ENCODE data around the gene FGFR2.

FGFR2 gene

DNA sequence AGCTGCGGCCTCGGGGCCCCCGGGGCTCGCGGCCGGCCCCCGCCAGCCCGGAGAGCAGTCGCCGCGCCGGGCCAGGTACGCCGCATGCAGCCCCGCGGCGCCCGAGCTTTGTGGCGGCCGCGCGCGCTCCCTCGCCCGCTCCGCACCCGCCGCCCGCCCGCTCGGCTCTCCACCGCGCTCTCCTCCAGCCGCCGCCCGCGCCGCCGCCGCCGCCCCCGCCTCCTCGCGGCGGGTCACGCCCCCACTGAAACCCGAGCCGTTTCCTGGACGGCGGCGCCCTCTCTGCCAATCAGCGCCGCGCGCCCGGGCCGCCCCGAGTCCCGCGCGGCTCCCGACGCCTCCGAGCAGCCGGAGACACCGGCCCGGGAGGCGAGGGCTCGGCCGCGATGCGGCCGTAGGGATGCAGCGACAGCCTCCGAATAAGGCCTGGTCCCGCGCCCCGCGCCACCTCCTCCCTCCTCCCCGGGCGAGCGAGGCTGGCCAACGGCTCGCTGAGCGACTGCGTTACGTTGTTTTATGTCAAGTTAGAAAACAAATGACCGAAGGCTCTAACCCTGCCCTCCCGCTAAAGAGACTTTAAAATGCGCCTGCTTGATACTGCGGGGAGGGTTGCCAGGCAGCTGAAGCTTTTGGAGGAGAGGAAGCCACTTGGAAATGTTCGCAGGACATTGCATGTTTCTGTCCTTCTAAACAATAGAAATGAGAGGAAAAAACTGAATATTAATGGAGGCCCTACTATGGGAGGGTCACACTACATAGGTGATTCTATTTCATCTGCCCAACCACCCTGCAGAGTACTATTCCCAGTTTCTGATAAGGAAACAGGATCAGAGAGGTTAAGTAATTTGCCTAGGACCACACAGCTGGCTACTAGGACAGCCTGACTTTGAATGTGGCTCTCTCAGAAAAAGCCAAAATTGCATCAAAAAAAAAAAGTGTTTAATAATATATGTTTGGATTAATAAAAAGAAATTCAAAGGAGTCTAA, at the start of gene FGFR2:
FGFR2 (minus strand) TSS at position 182 of the 987 bp plus-strand sequence. CDS start 4,627 bp downstream, outside the sequence.
- no peak for DNase-seq (ENCODE audit: extremely low read depth, low read depth)
- TF ChIP-seq, protein P1, sequence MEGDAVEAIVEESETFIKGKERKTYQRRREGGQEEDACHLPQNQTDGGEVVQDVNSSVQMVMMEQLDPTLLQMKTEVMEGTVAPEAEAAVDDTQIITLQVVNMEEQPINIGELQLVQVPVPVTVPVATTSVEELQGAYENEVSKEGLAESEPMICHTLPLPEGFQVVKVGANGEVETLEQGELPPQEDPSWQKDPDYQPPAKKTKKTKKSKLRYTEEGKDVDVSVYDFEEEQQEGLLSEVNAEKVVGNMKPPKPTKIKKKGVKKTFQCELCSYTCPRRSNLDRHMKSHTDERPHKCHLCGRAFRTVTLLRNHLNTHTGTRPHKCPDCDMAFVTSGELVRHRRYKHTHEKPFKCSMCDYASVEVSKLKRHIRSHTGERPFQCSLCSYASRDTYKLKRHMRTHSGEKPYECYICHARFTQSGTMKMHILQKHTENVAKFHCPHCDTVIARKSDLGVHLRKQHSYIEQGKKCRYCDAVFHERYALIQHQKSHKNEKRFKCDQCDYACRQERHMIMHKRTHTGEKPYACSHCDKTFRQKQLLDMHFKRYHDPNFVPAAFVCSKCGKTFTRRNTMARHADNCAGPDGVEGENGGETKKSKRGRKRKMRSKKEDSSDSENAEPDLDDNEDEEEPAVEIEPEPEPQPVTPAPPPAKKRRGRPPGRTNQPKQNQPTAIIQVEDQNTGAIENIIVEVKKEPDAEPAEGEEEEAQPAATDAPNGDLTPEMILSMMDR (IDR thresholded peaks at IDR 0.05; ENCODE audit: low read depth, low read length, missing control alignments), result no peak
- H3K4me3 ChIP-seq (replicated peaks; ENCODE audit: low read depth, low read length), result no peak within 1 kb of the TSS

DNA sequence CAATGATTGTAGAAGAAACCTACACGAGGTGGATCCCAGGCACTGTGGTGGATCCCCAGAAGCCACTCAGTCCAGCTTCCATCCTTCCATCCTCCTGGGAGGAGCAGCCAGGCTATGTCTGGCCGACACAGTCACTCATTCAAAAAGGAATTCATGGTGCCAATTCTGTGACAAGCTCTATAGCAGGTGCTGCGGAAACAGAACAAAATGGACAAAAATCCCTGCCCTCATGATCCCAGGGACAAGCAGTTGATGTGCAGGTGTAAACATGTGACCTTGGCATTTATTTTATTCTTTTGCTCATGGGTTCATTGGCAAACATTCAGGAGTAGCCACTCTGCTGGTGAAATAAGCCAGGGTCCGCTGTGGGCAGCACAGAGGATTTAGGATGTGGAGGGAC, 49.2 kb upstream of the FGFR2 start:
- TF ChIP-seq, protein P1 (IDR thresholded peaks at IDR 0.05; ENCODE audit: low read depth, low read length, missing control alignments), result no peak
- no peak overlapping the region for H3K4me3 ChIP-seq (replicated peaks; ENCODE audit: low read depth, low read length)
- DNase-seq (ENCODE audit: extremely low read depth, low read depth), result no peak

DNA sequence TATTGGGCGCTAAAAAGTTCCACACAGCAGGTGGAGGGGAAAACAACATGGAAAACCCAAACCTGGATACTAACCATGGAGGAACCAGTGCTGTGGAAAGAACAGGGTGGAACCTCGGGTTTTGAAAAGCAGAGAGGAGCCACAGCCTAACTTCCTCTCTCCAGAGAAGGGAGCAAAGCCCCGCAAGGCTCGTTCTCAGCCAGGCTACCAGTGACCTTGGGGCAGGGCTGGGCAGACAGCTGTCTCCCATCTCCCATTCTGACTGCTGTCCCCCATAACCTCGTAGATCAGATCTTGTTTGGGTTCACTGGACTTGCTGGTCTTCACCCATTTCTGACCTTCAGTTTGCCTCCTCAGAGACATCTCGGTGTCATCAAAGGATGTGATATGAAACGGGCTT, 47.5 kb upstream of the FGFR2 start:
- TF ChIP-seq, protein P1 (IDR thresholded peaks at IDR 0.05; ENCODE audit: low read depth, low read length, missing control alignments), result no peak

DNA sequence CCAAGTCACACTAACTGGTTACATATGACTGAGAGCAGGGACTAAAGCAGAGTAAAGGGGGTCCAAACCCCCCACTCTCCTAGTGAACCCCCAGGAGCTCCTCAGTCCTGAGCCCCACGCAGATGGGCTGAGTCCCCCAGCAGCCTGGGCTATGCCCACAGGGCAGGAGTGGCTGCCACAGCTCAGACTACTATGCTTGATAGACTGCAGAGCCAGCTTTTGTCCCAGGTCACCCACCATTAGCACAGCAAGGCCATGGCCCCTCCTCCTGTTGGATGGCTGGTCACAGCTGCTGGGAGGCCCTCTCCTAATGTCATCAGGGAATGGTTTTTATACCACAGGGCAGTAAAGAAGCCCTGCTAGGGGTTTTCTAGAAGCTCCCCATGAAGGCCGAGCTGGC, 46.3 kb upstream of the FGFR2 start:
- TF ChIP-seq, protein P1 (IDR thresholded peaks at IDR 0.05; ENCODE audit: low read depth, low read length, missing control alignments), result no peak
- DNase-seq (ENCODE audit: extremely low read depth, low read depth), result no peak
- H3K4me3 ChIP-seq (replicated peaks; ENCODE audit: low read depth, low read length), result no peak overlapping the region

More for the DNA sequence above, 47.5 kb upstream of the FGFR2 start:
- no peak for DNase-seq (ENCODE audit: extremely low read depth, low read depth)
- no peak overlapping the region for H3K4me3 ChIP-seq (replicated peaks; ENCODE audit: low read depth, low read length)

DNA sequence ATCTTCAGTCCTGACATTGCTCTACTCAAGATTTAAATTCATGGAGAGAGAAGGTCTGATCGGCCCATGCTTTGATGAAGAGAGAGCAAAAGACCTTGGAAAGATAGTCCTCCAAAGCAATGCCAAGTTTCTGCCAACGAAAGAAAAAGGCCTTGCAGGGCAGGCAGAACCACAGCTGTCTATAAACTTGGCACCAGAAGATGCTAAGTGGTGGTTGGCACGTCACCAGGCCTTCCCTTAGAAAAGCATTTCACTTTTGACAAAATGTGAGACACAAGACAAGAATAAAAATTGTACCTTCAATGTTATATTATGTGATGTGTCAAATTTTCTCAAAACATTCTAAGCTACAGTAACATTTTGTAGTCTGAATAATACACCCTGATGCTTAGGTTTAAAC, 42.0 kb upstream of the FGFR2 start:
- no peak for DNase-seq (ENCODE audit: extremely low read depth, low read depth)
- TF ChIP-seq, protein P1 (IDR thresholded peaks at IDR 0.05; ENCODE audit: low read depth, low read length, missing control alignments), result no peak
- H3K4me3 ChIP-seq (replicated peaks; ENCODE audit: low read depth, low read length), result no peak overlapping the region

DNA sequence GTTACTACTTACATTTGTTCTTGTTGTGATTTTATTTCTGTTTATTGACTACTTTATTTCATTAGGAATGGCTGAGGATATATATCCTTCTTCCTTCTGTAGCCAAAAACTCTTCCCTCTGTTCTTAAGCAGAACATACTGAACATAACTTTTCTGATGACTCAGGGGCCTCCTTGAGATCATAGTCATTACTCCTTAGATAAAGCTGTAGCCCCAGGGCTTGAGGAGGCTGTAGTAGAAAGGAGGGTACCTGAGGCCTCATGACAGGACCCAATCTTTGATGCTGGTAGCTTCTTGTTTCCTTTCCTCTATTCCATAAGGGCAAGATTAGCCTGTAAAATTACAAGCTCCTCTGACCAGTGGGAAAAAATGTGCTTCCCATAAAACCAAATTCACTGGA, 41.2 kb upstream of the FGFR2 start:
- DNase-seq (ENCODE audit: extremely low read depth, low read depth), result no peak
- TF ChIP-seq, protein P1 (IDR thresholded peaks at IDR 0.05; ENCODE audit: low read depth, low read length, missing control alignments), result no peak
- H3K4me3 ChIP-seq (replicated peaks; ENCODE audit: low read depth, low read length), result no peak overlapping the region
